GM12865 (cell line): ENCODE measurements around the gene ZNF398.

Experiments
- DNase-seq: peaks from one replicate; pipeline ENCODE4 v3.0.0; 2010; ENCODE audit warnings: low read depth
- H3K4me3 ChIP-seq: 2 replicates; pipeline ENCODE4 v1.5.1; 2011; ENCODE audit warnings: mild to moderate bottlenecking, low read depth, low read length, control low read depth
- TF ChIP-seq, protein P1 (sequence below): IDR thresholded peaks from 2 replicates; pipeline ENCODE4 v1.5.1; 2011; ENCODE audit warnings: low read length, control low read depth, low read depth, inconsistent platforms; ENCODE audit not compliant: insufficient read depth; ENCODE audit errors: missing control alignments

The ZNF398 gene

GRCh38 chr7:149153346-149153745 lies 6.1 kb downstream of the ZNF398 start:
- no peak for DNase-seq
- H3K4me3 ChIP-seq = no peak overlapping the region
- TF ChIP-seq, protein P1, sequence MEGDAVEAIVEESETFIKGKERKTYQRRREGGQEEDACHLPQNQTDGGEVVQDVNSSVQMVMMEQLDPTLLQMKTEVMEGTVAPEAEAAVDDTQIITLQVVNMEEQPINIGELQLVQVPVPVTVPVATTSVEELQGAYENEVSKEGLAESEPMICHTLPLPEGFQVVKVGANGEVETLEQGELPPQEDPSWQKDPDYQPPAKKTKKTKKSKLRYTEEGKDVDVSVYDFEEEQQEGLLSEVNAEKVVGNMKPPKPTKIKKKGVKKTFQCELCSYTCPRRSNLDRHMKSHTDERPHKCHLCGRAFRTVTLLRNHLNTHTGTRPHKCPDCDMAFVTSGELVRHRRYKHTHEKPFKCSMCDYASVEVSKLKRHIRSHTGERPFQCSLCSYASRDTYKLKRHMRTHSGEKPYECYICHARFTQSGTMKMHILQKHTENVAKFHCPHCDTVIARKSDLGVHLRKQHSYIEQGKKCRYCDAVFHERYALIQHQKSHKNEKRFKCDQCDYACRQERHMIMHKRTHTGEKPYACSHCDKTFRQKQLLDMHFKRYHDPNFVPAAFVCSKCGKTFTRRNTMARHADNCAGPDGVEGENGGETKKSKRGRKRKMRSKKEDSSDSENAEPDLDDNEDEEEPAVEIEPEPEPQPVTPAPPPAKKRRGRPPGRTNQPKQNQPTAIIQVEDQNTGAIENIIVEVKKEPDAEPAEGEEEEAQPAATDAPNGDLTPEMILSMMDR = no peak

DNA sequence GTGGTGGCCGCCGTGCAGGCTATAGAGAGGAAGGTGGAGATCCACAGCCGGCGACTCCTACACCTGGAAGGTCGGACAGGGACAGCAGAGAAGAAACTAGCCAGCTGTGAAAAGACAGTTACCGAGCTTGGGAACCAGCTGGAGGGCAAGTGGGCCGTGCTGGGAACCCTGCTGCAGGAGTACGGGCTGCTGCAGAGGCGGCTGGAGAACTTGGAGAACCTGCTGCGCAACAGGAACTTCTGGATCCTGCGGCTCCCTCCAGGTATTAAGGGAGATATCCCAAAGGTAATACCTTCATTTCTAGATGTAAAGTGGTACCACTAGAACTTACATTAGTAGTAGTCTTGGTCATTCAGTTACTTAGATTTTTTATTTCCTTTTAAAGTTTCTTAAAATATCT lies 6.8 kb downstream of the ZNF398 start:
- TF ChIP-seq, protein P1 = no peak
- no peak for DNase-seq
- H3K4me3 ChIP-seq = no peak overlapping the region

DNA sequence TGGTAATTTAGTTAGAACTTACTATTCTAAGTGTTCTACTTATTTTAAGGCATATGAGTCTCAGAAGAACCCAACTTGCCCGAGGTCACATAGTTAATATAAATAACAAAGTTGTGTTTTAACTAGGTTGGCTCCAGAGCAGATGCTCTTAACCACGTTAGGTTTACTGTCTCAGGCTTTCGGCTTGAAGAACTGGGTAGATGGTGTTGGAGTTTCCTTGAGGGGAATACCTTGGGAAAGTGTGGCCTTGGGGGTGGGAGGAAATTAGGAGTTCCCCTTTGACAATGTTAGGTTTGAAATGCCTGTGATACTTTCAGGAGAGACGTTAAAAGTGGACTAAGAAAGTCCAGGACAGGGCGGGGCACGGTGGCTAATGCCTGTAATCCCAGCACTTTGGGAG lies 9.6 kb downstream of the ZNF398 start:
- TF ChIP-seq, protein P1 = no peak
- DNase-seq = peak; percentile 44

DNA sequence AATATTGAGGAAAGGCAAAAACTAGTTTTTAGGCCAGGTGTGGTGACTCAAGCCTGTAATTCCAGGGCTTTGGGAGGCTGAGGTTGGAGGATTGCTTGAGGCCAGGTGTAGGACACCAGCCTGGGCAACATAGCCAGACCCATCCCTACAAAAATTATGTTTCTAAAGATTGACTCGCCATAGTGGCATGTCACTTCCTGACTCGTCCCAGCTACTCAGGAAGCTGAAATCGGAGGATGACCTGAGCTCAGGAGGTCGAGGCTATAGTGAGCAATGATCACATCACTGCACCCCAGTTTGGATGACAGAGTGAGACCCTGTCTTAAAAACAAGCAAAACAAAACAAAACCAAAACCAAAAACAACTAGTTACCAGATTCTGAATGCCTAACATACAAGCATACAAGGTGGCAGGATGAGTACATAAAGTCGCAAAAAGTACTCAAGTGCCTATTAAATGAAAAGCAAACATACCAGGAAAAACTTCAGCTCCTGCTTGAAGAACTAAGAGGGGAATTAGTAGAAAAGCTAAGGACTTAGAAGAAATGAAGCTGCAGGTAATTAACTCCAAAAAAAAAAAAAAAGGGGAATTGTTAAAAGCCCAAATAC lies 14.1 kb downstream of the ZNF398 start:
- TF ChIP-seq, protein P1 = no peak
- no peak overlapping the region for H3K4me3 ChIP-seq
- DNase-seq = no peak

More for the DNA sequence above, 9.6 kb downstream of the ZNF398 start:
- H3K4me3 ChIP-seq = no peak overlapping the region

GRCh38 chr7:149166142-149166541 lies 18.9 kb downstream of the ZNF398 start:
- H3K4me3 ChIP-seq = no peak overlapping the region
- DNase-seq = no peak
- TF ChIP-seq, protein P1 = no peak

DNA sequence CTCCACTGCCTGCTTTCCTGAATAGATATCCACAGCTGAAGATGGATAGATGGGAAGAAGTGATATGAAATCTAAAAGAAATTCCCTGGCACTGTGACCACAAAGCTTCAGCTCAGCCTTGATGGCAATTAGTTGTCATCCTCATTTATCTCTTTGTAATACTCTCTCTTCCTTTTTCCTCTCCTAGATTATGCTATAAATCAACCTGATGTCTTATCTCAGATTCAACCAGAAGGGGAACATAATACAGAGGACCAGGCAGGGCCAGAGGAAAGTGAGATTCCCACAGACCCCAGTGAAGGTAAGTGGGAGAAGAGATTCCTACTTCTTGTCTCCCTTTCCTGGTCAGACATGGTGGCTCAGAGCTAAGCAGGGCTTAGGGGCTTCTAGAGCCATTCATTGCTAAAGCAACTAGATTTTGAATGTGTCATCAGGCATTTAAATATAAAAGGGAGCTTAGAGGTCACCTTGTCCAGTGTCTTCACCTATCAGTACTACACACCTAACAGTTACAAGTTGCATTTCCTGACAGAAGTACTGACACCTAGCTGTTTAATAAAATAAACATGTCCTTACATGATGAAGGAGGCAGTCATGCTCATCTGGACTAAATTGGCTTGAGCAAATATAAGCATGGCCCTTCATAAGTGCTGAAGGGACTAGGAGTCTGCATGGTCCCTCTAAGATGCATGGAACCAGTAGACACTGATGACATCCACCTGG lies 19.5 kb downstream of the ZNF398 start:
- TF ChIP-seq, protein P1 = no peak
- no peak overlapping the region for H3K4me3 ChIP-seq
- DNase-seq = no peak
